ENCODE results near the gene ZCCHC24. TPM values are rescaled to one million over a fixed set of nuclear protein-coding genes. Genes with fewer than 3 reads are reported as not detected.

Gene ZCCHC24
- polyA plus RNA-seq, 1 of the 3 experiments (the other 2 are of a cell fraction), result 15.8 TPM

- WGBS (ENCODE audit: low lambda C conversion rate), result 89% methylated on average over 12 of the region's 12 CpGs
- Histone ChIP-seq H3K9me3 (no peaks in the 10 kb centered on the region), H3K4me2 (no peak overlapping the region), H3K79me2 (ENCODE audit: insufficient read depth) (peaks cover 9% of the 10 kb centered on the region), H3K27ac (ENCODE audit: low read depth in 2 of 2, low read length in 1 of 2) (no peak overlapping the region), H3K4me3 (ENCODE audit: low read depth in 2 of 2, low read length in 1 of 2) (no peak overlapping the region), H4K20me1 (ENCODE audit: insufficient read depth) (peaks cover 13% of the 10 kb centered on the region; the same call in 1 of the 2 replicates), H3K36me3 (replicated peaks in 1 of 2; ENCODE audit: control insufficient read depth in 1 of 2, insufficient read depth in 2 of 2, low read length in 1 of 2) (peaks cover 0 to 7% of the 10 kb centered on the region in 2 experiments), H3K27me3 (ENCODE audit: insufficient read depth) (no peaks in the 10 kb centered on the region), H3K9ac (no peak overlapping the region), H3K9me2 (no peaks in the 10 kb centered on the region), H2AFZ (ENCODE audit: low read depth) (no peak overlapping the region), H3K4me1 (ENCODE audit: control insufficient read depth in 1 of 2, insufficient read depth in 2 of 2, low read depth in 1 of 2, low read length in 1 of 2) (peaks cover 2 to 18% of the 10 kb centered on the region in 2 experiments; a peak in 3 of 4 replicates), H3F3A (replicated peaks; ENCODE audit: insufficient read depth) (peaks cover 5% of the 10 kb centered on the region)
- POLR2A ChIA-PET, result interaction anchor here (1.3 kb wide), 1 partner anchor 8 kb away, joined by 4 read pairs; no protein-coding TSS in a partner anchor
- DNase-seq, result no peak
- TF ChIP-seq, protein P1, sequence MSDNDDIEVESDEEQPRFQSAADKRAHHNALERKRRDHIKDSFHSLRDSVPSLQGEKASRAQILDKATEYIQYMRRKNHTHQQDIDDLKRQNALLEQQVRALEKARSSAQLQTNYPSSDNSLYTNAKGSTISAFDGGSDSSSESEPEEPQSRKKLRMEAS (IDR thresholded peaks at IDR 0.05; ENCODE audit: low read depth), result no peak
- TF ChIP-seq NRF1 (IDR thresholded peaks at IDR 0.05; ENCODE audit: low read depth, low read length) (no peak), EP300 (IDR thresholded peaks at IDR 0.05; ENCODE audit: borderline replicate concordance in 1 of 2, low read depth in 1 of 2, low read length in 1 of 2) (no peak), TCF12 (IDR thresholded peaks at IDR 0.05) (no peak), TAF1 (IDR thresholded peaks at IDR 0.05; ENCODE audit: borderline replicate concordance, low read depth, low read length) (no peak), GATA2 (CRISPR knock-in tag; IDR thresholded peaks at IDR 0.05) (no peak), FOXJ3 (CRISPR knock-in tag; IDR thresholded peaks at IDR 0.05) (no peak), FOXM1 (IDR thresholded peaks at IDR 0.05; ENCODE audit: low read depth) (no peak), NFIC (IDR thresholded peaks at IDR 0.05; ENCODE audit: borderline replicate concordance) (no peak), TEAD4 (IDR thresholded peaks at IDR 0.05; ENCODE audit: borderline replicate concordance, insufficient read depth) (no peak), SMC3 (IDR thresholded peaks at IDR 0.05; ENCODE audit: low read depth, low read length) (no peak), CHD2 (IDR thresholded peaks at IDR 0.05; ENCODE audit: low read length, partially characterized antibody) (no peak)
- CTCF ChIA-PET, result no interaction called here
These were observed 29.5 kb downstream of the ZCCHC24 start for GRCh38 chr10:79415736-79416577.

GRCh38 chr10:79414714-79415113 is 30.7 kb downstream of the ZCCHC24 start:
- peaks cover 0 to 7% of the 10 kb centered on the region in 2 experiments for H3K36me3 ChIP-seq (replicated peaks in 1 of 2; ENCODE audit: control insufficient read depth in 1 of 2, insufficient read depth in 2 of 2, low read length in 1 of 2)
- no peak for DNase-seq
- no peak overlapping the region for H3K27ac ChIP-seq (ENCODE audit: low read depth in 2 of 2, low read length in 1 of 2)
- no peak overlapping the region for H3K4me3 ChIP-seq (ENCODE audit: low read depth in 2 of 2, low read length in 1 of 2)
- H3K4me1 ChIP-seq (ENCODE audit: control insufficient read depth in 1 of 2, insufficient read depth in 2 of 2, low read depth in 1 of 2, low read length in 1 of 2), result peaks cover 4 to 18% of the 10 kb centered on the region in 2 experiments; a peak in 3 of 4 replicates
- TF ChIP-seq YY1 (IDR thresholded peaks at IDR 0.05; ENCODE audit: low read depth), result no peak
- no peak for TF ChIP-seq NRF1 (IDR thresholded peaks at IDR 0.05; ENCODE audit: low read depth, low read length)
- no peak for TF ChIP-seq TAF1 (IDR thresholded peaks at IDR 0.05; ENCODE audit: borderline replicate concordance, low read depth, low read length)
- TF ChIP-seq, protein P2, sequence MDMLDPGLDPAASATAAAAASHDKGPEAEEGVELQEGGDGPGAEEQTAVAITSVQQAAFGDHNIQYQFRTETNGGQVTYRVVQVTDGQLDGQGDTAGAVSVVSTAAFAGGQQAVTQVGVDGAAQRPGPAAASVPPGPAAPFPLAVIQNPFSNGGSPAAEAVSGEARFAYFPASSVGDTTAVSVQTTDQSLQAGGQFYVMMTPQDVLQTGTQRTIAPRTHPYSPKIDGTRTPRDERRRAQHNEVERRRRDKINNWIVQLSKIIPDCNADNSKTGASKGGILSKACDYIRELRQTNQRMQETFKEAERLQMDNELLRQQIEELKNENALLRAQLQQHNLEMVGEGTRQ (IDR thresholded peaks at IDR 0.05; ENCODE audit: borderline replicate concordance, low read depth, low read length), result no peak
- TF ChIP-seq NFIC (IDR thresholded peaks at IDR 0.05; ENCODE audit: borderline replicate concordance), result no peak
- TF ChIP-seq FOXJ3 (CRISPR knock-in tag; IDR thresholded peaks at IDR 0.05), result no peak
- TF ChIP-seq GATA2 (CRISPR knock-in tag; IDR thresholded peaks at IDR 0.05), result no peak
- no peak for TF ChIP-seq ZBTB33 (IDR thresholded peaks at IDR 0.05; ENCODE audit: borderline replicate concordance, low read depth)
- H2AFZ ChIP-seq (ENCODE audit: low read depth), result no peak overlapping the region
- WGBS (ENCODE audit: low lambda C conversion rate), result 72% methylated on average over 3 of the region's 3 CpGs
- H3K79me2 ChIP-seq (ENCODE audit: insufficient read depth), result peaks cover 9% of the 10 kb centered on the region; the same call in 1 of the 2 replicates
- ChIA-PET POLR2A (no interaction called here), CTCF (interaction anchor here (1.0 to 1.3 kb wide), 2 partner anchors 9 to 53 kb away, joined by 3 to 4 read pairs; no protein-coding TSS in a partner anchor)
- no peak overlapping the region for H3K4me2 ChIP-seq
- H3F3A ChIP-seq (replicated peaks; ENCODE audit: insufficient read depth), result peaks cover 5% of the 10 kb centered on the region
- no peaks in the 10 kb centered on the region for H3K9me2 ChIP-seq
- no peak overlapping the region for H3K9ac ChIP-seq
- no peaks in the 10 kb centered on the region for H3K9me3 ChIP-seq
- no peaks in the 10 kb centered on the region for H3K27me3 ChIP-seq (ENCODE audit: insufficient read depth)
- H4K20me1 ChIP-seq (ENCODE audit: insufficient read depth), result peaks cover 13% of the 10 kb centered on the region; the same call in 1 of the 2 replicates

All from SK-N-SH (cell line).